Stimulated activated CD4-positive, alpha-beta T cell treated with anti-CD3 and anti-CD28 coated beads, Interleukin-1b, Interleukin-23, amount 100 ng/mL, for 24 hours (primary cell): ENCODE measurements around the gene FTCDNL1.

ENCODE experiments used
- DNase-seq, 4 experiments: peaks; one replicate each; pipeline ENCODE4 v3.0.0-alpha.2; 2020; ENCODE audit warnings: low read depth in 4 of 4, low spot score in 1 of 4

Gene FTCDNL1

GRCh38 chr2:199850718-199851500, at the start of gene FTCDNL1:
Gene FTCDNL1 (minus strand): TSS chr2:199851192. CDS start chr2:199848962, 2,230 bp downstream.
- peak; percentile 34 to 66 (median 48) for DNase-seq

GRCh38 chr2:199896617-199897016, 45.6 kb upstream of the FTCDNL1 start:
- DNase-seq: no peak

DNA sequence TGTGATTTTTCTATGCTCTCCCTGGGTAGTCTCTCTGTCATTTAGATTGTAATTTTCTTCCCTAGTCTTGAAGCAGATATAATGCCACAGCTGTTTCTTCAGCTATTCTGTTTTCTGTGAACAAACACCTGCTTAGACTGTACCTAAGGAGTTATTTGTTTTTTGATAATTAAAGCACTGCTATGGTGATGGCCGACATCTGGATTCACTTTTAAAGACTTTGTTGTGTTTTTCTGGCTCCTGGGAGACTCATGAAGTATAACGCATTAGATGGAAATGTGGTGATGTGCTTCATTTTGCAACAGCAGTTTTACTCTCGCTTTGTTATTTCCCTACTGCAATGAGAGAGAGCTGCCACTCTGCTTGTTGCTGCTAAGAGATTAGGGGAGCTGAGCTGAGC, 44.4 kb upstream of the FTCDNL1 start:
- DNase-seq: no peak

DNA sequence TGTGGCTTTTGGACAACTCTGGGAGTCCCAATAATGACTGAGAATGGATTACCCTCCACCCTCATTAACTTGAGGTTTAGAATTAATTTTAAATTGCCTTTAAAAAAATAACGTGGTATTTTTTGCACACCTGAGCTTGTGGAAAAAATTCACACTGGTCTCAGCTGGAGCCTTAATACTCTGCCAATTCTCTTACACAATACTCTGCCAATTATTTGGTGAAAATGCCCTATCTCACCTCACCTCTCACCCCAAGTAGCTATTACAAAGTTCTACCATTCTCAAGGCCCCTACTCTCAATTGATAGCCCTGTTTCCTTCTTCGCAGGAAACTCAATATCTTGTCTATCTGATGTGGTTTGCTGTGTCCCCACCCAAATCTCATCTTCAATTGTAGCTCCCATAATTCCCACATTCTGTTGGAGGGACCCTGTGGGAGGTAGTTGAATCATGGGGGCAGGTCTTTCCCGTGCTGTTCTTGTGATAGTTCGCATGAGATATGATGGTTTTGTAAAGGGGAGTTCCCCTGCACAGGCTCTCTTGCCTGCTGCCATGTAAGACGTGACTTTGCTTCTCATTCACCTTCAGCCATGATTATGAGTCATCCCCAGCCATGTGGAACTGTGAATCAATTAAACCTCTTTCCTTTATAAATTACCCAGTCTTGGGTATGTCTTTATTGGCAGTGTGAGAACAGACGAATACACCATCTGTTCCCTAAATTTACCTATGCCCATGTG, 32.7 kb upstream of the FTCDNL1 start:
- no peak for DNase-seq

- no peak for DNase-seq
Measured at GRCh38 chr2:199882667-199883066, 31.7 kb upstream of the FTCDNL1 start.

GRCh38 chr2:199875400-199875799, 24.4 kb upstream of the FTCDNL1 start:
- DNase-seq: no peak

DNA sequence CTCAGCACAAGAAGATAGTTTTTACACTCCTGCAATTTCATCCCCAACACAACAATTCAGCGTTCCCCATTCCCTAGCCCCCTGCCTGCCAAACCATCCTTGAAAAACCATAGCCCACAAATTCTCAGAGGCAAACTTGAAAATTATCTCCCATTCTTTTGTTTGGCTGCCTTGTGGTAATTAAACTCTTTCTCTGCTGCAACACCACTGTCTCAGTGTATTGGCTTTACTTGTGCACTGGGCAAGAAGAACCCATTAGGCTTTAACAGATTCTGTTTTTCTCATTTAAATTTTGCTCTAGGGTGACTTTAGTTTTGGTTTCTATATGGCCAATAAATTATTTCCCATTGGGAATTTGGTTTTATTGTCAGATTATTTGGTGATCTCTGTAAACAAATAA, 23.2 kb upstream of the FTCDNL1 start:
- no peak for DNase-seq

DNA sequence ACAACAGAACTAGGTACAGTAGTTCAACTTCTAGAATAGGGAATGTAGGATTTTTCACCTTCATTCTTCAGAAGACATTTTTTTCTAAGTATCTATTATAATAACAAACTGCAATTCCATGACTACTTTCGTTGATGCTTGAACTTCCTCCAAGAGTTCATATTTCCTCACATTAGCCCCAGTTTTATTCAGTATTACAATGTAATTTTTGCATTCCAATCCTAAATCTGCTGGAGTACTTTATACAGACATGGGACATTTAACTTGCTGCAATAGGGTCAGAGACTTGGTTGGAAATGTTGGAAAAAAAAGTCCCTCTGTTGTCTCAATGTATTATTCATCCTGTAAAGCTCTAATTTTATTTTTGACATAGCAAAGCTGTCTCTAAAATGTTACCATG, 19.6 kb upstream of the FTCDNL1 start:
- no peak for DNase-seq

- no peak for DNase-seq
Measured at GRCh38 chr2:199869653-199870052, 18.7 kb upstream of the FTCDNL1 start.

GRCh38 chr2:199869227-199869541, 18.2 kb upstream of the FTCDNL1 start:
- no peak for DNase-seq

DNA sequence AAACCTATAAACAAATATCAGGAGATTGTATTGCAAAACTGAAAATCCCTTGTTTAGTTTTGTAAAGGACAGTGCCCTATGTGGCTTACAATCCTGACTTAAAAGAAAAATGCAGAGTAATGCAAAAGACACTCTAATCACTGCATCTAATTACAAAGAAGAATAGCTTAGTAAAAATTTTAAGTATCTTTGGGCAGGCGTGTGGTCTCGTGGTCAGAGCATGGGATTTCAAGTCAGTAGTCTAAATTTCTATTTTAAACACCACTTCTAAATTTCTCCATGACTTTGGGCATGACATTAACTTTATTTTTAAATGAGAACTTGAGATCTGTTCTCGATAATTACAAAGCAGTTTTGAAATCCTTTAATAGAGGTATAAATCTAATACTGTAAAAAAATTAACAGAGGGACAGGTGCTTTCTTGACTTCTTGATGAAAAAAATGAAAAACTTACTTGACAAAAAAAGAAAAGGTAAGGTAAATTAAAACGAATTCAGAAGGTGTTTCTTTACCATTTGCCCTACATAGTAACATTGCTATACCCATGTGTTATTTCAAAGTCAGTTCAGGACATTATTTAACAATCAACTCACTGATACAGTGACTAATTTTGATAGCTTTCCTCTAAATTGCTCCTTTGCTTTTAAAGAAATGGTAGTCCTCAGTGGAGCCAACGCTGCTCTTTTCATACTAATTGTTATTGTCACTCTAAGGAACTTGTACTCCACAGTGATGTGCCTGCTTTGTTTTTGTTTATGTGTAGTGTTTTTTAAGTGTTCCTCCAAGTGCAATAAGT, 17.6 kb upstream of the FTCDNL1 start:
- DNase-seq: no peak

DNA sequence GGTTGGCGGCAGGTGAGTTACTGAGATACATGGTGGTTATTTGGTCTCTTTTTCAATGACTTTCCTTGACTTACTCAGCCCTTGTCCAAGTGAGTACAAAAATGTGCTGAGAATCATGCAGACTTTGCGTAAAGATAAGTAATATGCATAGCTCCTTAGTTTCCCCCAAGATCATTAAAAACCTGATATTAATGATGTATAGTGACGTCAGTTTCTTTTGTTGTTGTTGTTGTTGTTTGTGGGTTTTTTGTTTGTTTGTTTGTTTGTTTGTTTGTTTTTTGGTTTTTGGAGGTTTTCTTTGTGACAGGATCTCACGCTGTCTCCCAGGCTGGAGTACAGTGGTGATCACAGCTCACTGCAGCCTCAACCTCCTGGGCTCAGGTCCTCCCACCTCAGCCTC, 14.9 kb upstream of the FTCDNL1 start:
- no peak for DNase-seq

DNA sequence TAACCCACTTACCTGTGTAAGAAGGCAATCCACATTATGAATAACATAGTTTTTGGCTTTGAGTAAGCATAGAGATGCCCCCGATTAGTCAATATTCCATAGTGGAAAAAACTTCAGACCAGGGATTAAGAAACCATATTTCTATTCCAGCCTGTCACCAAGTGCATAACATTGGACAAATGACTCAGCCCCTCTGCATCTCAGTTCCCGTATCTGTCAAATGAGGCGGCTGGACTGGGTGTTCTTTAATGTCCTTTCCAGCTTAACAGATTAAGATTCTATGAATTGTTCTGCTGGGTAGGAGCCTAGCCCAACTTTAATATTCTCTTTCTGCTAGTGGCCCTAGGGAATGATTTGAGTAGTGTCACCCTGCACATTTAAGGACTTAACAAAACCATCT, 11.8 kb upstream of the FTCDNL1 start:
- DNase-seq: no peak

GRCh38 chr2:199861132-199861774, 10.3 kb upstream of the FTCDNL1 start:
- no peak for DNase-seq

GRCh38 chr2:199855812-199856211, 4.8 kb upstream of the FTCDNL1 start:
- no peak for DNase-seq

DNA sequence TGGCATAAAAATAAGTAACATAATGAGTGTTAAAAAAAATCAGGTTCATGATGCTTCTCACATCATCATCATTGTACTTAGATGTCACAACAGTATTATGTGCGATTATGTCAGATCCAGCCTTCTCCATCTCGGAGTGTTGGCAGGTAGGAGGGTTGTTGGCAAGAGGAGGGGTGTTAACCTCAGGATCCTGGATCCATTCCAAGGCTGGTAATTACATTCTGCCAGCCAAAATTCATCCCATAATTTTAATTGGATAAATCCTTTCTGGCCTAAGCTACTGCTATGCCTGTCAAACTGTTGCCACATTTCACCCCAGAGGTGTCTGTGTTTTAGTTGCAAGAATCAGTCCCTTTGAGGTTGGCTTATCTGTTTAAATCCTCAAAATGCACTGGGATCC, 891 bp upstream of the FTCDNL1 start:
- no peak for DNase-seq

GRCh38 chr2:199851501-199851810, 464 bp upstream of the FTCDNL1 start:
- no peak for DNase-seq

DNA sequence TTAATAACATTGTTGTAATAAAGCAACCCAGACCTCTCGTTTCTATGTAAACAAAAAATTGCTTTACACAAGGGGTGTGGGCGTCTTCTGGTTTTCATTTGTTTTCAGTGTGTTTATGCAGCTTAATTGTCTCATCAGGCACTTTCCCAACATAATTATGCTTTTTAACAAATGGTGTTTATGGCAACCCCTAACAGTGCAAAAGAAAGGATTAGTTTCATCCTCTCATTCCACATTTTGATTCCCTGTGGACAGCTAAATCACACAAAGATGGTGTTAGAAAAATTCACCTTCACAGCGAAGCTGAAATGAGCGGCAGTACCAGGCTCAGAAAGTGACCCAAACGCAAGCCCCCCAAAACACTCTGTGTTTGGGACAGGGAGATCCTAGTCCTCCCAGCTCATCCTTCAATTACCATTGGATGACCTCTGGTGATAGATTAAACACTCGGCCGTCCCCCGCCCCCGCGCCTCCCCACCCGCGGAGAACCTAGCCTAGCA, 724 bp downstream of the FTCDNL1 start:
- DNase-seq: no peak

DNA sequence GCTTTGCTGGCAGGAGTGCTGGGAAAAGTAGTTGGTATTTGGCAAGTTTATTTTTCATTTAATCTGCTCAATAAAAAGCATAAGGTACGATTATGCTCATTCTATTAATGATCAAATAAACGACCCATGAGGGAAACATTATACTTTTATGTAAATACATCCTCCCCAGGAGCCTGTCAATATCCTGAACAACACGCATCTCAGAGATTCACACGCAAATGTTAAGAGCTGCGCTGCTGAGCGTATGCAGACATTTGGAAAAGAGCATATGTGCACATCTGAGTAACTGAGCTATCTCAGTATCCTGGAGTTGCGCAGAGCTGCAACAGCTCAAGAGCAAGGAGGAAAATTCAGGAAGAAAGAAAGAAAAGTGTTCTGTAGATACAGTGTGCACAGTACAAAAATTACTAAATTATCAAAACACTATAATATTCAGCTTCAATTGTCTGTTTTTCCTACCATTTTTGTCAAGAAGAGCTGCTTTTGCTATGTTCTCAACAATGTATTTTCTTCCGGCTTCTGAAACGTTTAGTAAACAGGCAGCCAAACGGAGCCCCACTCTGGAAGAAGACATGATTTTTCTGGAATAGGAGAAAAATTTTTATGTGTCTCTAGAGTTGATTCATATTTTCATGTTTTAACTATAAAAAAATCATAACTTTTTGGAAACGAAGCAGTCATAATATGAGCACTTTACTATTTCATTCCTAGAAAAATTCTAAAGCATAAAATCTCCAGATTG, 2.4 kb downstream of the FTCDNL1 start:
- no peak for DNase-seq

DNA sequence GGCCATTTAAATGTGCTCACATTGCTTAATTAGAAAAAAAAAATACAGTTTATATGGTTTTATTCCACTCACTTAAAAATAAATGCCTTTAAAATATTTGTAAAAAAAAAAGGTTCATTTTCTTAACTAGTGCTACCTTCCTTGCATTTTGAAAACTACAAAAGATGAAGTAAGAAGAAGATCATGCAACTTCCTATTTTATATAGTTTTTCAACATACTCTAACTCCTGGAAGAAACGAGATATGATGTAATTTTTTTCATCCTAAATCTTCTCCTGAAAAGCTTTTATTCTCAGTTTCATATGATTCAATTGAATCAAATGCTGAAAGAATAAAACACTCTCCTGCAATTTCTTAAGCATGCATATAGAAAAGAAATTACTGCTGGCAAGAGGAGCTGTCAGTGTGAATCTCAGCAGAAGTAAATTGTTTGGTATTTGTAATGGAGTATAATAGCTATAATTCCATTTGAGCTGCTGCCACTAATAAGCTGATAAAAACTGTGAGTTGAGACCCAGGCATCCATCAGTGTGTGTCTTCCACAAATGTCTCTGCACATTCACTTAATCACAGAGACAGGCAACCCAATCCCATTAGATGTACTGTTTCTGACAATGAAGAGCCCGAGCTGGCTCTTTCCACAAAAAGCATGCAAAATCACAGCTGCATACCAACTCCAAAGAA, 3.7 kb downstream of the FTCDNL1 start:
- no peak for DNase-seq
